Measurements from ENCODE around the gene SLC30A5. TPM values are rescaled to one million over a fixed set of nuclear protein-coding genes. Genes with fewer than 3 reads are reported as not detected.

SLC30A5 gene
- total and polyA plus RNA-seq, 2 donors (not counting 1 experiment from before 2014, with no cell fraction given): 12.5 to 35.8 TPM

DNA sequence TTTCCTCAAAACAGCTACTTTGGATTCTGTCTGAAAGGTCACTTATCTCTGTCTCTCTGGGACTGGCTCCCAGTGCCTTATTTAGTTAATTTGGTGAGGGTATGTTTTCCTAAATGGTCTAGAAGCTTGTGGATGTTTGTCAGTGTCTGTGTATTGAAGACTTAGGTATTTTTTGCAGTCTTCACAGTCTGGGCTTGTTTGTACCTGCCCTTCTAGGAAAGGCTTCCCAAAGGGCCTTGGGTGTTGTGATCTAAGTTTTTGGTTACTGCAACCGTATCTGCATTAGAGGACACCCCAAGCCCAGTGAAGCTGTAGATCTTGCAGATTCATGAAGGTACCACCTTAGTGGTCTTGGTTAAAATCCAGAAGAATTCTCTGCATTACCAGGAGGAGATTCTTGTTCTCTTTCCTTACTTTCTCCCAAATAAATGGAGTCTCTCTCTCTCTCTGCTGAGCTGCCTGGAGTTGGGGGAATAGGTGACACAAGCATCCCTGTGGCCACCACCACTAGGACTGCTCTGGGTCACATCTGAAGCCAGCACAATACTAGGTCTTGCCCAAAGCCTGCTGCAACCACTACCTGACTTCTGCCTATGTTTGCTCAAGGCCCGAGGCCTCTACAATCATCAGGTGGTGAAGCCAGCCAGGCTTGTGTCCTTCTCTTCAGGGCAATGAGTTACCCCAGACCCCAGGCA lies 55.3 kb downstream of the SLC30A5 start:
- TF ChIP-seq CTCF (IDR thresholded peaks at IDR 0.05): no peak
- TF ChIP-seq EZH2 (IDR thresholded peaks at IDR 0.05; ENCODE audit: borderline replicate concordance, insufficient read depth, low read depth, low read length, poor library complexity, severe bottlenecking): no peak
- no peak overlapping the region for H3K27ac ChIP-seq (ENCODE audit: low read length in 2 of 2)
- no peaks in the 10 kb centered on the region for H3K4me1 ChIP-seq (ENCODE audit: control insufficient read depth in 2 of 2, insufficient read depth in 2 of 2, low read length in 2 of 2)
- no peaks in the 10 kb centered on the region for H4K20me1 ChIP-seq (ENCODE audit: control insufficient read depth, insufficient read depth, low read length, poor library complexity, severe bottlenecking)
- no peak overlapping the region for H3K9ac ChIP-seq (ENCODE audit: low read length)
- intact Hi-C loops (cut with micrococcal nuclease): no loop called here
- no peak overlapping the region for H3K4me2 ChIP-seq (replicated peaks; ENCODE audit: low read depth, low read length, poor library complexity, severe bottlenecking)
- POLR2A ChIA-PET: no interaction called here
- H3K4me3 ChIP-seq (ENCODE audit: control extremely low read depth in 1 of 5, extremely low read depth in 1 of 5, insufficient read depth in 1 of 5, low read depth in 2 of 5, low read length in 4 of 5): no peak overlapping the region
- no peak overlapping the region for H3K27ac Mint-ChIP-seq
- H3K9me3 Mint-ChIP-seq (ENCODE audit: insufficient read depth): no peaks in the 10 kb centered on the region
- H3K79me2 ChIP-seq (ENCODE audit: control insufficient read depth, insufficient read depth, low read length): no peaks in the 10 kb centered on the region
- ATAC-seq (ENCODE audit: low read depth) (no peak), DNase-seq (no peak)
- CTCF ChIA-PET: no interaction called here
- no peaks in the 10 kb centered on the region for H3K9me3 ChIP-seq (ENCODE audit: control extremely low read depth in 1 of 3, control insufficient read depth in 2 of 3, insufficient read depth in 1 of 3, low read length in 2 of 3)
- H3K4me3 Mint-ChIP-seq: no peak overlapping the region
- H3K4me1 Mint-ChIP-seq: no peaks in the 10 kb centered on the region
- no peaks in the 10 kb centered on the region for H3K36me3 ChIP-seq (replicated peaks in 1 of 2; ENCODE audit: control extremely low read depth in 1 of 2, control insufficient read depth in 1 of 2, extremely low read depth in 1 of 2, insufficient read depth in 2 of 2, low read length in 1 of 2)
- 100% methylated on average over 2 of the region's 2 CpGs for WGBS (ENCODE audit: insufficient coverage)
- H3K27me3 Mint-ChIP-seq: no peaks in the 10 kb centered on the region
- no peak overlapping the region for H2AFZ ChIP-seq (ENCODE audit: insufficient read depth, low read depth, low read length, poor library complexity, severe bottlenecking)
- H3K27me3 ChIP-seq (replicated peaks in 1 of 4; ENCODE audit: control extremely low read depth in 1 of 4, control insufficient read depth in 3 of 4, insufficient read depth in 4 of 4, low read length in 3 of 4): no peaks in the 10 kb centered on the region

- H3K27me3 Mint-ChIP-seq: no peaks in the 10 kb centered on the region
- no peak overlapping the region for H3K27ac Mint-ChIP-seq
- TF ChIP-seq CTCF (IDR thresholded peaks at IDR 0.05): no peak
- Histone ChIP-seq H3K36me3 (replicated peaks in 1 of 2; ENCODE audit: control extremely low read depth in 1 of 2, control insufficient read depth in 1 of 2, extremely low read depth in 1 of 2, insufficient read depth in 2 of 2, low read length in 1 of 2) (no peaks in the 10 kb centered on the region), H3K27ac (ENCODE audit: low read length in 2 of 2) (no peak overlapping the region), H3K4me1 (ENCODE audit: control insufficient read depth in 2 of 2, insufficient read depth in 2 of 2, low read length in 2 of 2) (no peaks in the 10 kb centered on the region), H2AFZ (ENCODE audit: insufficient read depth, low read depth, low read length, poor library complexity, severe bottlenecking) (no peak overlapping the region), H3K27me3 (replicated peaks in 1 of 4; ENCODE audit: control extremely low read depth in 1 of 4, control insufficient read depth in 3 of 4, insufficient read depth in 4 of 4, low read length in 3 of 4) (no peaks in the 10 kb centered on the region), H4K20me1 (ENCODE audit: control insufficient read depth, insufficient read depth, low read length, poor library complexity, severe bottlenecking) (no peaks in the 10 kb centered on the region), H3K4me2 (replicated peaks; ENCODE audit: low read depth, low read length, poor library complexity, severe bottlenecking) (no peak overlapping the region), H3K9me3 (ENCODE audit: control extremely low read depth in 1 of 3, control insufficient read depth in 2 of 3, insufficient read depth in 1 of 3, low read length in 2 of 3) (no peaks in the 10 kb centered on the region), H3K9ac (ENCODE audit: low read length) (no peak overlapping the region), H3K4me3 (ENCODE audit: control extremely low read depth in 1 of 5, extremely low read depth in 1 of 5, insufficient read depth in 1 of 5, low read depth in 2 of 5, low read length in 4 of 5) (no peak overlapping the region), H3K79me2 (ENCODE audit: control insufficient read depth, insufficient read depth, low read length) (no peaks in the 10 kb centered on the region)
- no peak for ATAC-seq (ENCODE audit: low read depth)
- intact Hi-C loops (cut with micrococcal nuclease): no loop called here
- no peak overlapping the region for H3K4me3 Mint-ChIP-seq
- WGBS (ENCODE audit: insufficient coverage): 93% methylated on average over 5 of the region's 5 CpGs
- CTCF ChIA-PET: no interaction called here
- H3K9me3 Mint-ChIP-seq (ENCODE audit: insufficient read depth): no peaks in the 10 kb centered on the region
- POLR2A ChIA-PET: no interaction called here
- DNase-seq: no peak
- H3K4me1 Mint-ChIP-seq: no peaks in the 10 kb centered on the region
Observed at GRCh38 chr5:69149676-69150010, 55.8 kb downstream of the SLC30A5 start.
